ENCODE measurements around the gene AJAP1.

GRCh38 chr1:4768553-4768952, 114.1 kb downstream of the AJAP1 start:
- no peak for TF ChIP-seq CTCF (IDR thresholded peaks at IDR 0.05; ENCODE audit: low read depth, low read length)
- TF ChIP-seq EZH2phosphoT487 (IDR thresholded peaks at IDR 0.05; ENCODE audit: low read depth), result no peak

All from OCI-LY3 (cell line).